HG02588 (cell line): ENCODE results near the gene LMF1.

Source experiments
- ATAC-seq: cut with Tn5 transposase; IDR thresholded peaks from one replicate; pipeline ENCODE4 v1.9.1; 2021; ENCODE audit warnings: mild to moderate bottlenecking, moderate library complexity; ENCODE audit not compliant: unreplicated experiment

The LMF1 gene

GRCh38 chr16:854808-855410 is 115.9 kb downstream of the LMF1 start:
- ATAC-seq, result no peak

GRCh38 chr16:853981-854807 is 116.6 kb downstream of the LMF1 start:
- no peak for ATAC-seq

GRCh38 chr16:853306-853705 is 117.5 kb downstream of the LMF1 start:
- no peak for ATAC-seq

- ATAC-seq, result no peak
Observed at GRCh38 chr16:852451-853185, 118.2 kb downstream of the LMF1 start.

GRCh38 chr16:851871-852270 is 118.9 kb downstream of the LMF1 start:
- no peak for ATAC-seq

- no peak for ATAC-seq
Observed at GRCh38 chr16:851209-851810, 119.5 kb downstream of the LMF1 start.

GRCh38 chr16:850668-851067 is 120.1 kb downstream of the LMF1 start:
- no peak for ATAC-seq

- ATAC-seq, result no peak
Observed at GRCh38 chr16:848510-849253, 122.1 kb downstream of the LMF1 start.

- ATAC-seq, result no peak
Observed at GRCh38 chr16:847681-848445, 122.9 kb downstream of the LMF1 start.

- no peak for ATAC-seq
Observed at GRCh38 chr16:847151-847550, 123.6 kb downstream of the LMF1 start.

- ATAC-seq, result no peak
Observed at GRCh38 chr16:845351-845745, 125.4 kb downstream of the LMF1 start.

GRCh38 chr16:844638-845350 is 126.0 kb downstream of the LMF1 start:
- no peak for ATAC-seq

GRCh38 chr16:843771-844170 is 127.0 kb downstream of the LMF1 start:
- ATAC-seq, result no peak

- no peak for ATAC-seq
Observed at GRCh38 chr16:842711-843560, 127.8 kb downstream of the LMF1 start.

GRCh38 chr16:842061-842476 is 128.7 kb downstream of the LMF1 start:
- ATAC-seq, result no peak

GRCh38 chr16:841455-842060 is 129.2 kb downstream of the LMF1 start:
- ATAC-seq, result no peak

- no peak for ATAC-seq
Observed at GRCh38 chr16:840561-841454, 130.0 kb downstream of the LMF1 start.
